GM19324 (cell line): ENCODE data around the gene KRT79.
"Not testable (repeated sequence)": the region's sequence is repeated elsewhere in the genome, so short reads cannot be mapped to it uniquely, and the experiment has no call there.

ENCODE experiments used
- ATAC-seq: cut with Tn5 transposase; IDR thresholded peaks from one replicate; pipeline ENCODE4 v1.9.1; 2021; ENCODE audit warnings: mild to moderate bottlenecking, moderate library complexity; ENCODE audit not compliant: unreplicated experiment, low FRiP score

The KRT79 gene

DNA sequence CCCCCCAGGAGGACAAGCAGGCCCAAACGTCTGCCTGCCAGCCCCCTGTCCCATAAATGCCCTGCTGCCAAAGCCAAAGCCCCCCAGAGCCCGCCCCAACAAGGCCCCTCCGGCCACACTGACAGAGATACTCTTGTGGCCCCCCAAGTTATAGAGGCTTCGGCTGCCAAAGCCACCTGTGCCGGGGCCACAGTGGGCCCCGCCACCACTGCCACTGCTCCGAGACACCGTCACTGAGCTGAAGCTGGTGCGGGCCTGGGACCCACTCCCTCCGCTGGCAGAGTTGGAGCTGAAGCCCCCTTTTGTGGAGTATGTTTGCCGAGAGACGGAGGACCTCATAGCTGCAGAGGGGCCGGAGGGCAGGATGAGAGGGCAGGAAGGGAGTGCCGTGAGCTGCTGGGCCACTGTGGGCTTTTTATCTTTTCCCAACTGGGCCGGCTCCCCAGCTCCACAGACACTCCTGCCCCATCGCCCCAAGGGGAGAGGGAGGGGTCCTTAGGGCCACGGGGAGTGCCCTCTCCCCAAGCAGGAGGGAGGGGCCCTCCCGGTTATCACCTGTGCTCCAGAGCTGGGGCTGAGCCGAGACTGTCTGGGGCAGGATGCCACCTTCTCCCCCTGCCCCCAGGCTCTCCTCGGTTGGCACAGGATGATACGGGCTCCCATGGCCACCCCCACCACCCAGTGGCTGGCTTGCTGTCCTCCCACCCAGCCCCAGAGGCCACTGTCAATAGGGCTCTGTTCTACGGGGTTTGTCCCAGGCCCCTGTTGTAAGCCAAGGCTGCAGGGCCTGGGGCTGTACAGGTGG lies at the start of gene KRT79:
TSS of gene KRT79 (minus strand) at position 390 of the 805 bp plus-strand sequence. CDS start at position 339, 51 bp downstream.
- no peak for ATAC-seq

DNA sequence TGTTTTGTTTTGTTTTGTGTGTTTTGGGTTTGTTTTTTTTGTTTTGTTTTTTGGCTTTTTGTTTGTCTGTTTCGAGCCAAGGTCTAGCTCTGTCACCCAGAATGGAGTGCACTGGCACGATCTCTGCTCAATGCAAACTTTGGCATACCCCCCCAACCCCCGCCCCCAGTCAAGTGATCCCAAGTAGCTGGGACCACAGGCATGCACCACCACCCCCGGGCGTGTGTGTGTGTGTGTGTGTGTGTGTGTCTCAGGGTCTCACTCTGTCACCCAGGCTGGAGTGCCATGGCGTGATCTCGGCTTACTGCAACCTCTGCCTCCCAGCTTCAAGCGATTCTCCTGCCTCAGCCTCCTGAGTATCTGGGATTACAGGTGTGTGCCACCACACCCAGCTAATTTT lies 46.4 kb upstream of the KRT79 start:
- ATAC-seq, result not testable (repeated sequence)

DNA sequence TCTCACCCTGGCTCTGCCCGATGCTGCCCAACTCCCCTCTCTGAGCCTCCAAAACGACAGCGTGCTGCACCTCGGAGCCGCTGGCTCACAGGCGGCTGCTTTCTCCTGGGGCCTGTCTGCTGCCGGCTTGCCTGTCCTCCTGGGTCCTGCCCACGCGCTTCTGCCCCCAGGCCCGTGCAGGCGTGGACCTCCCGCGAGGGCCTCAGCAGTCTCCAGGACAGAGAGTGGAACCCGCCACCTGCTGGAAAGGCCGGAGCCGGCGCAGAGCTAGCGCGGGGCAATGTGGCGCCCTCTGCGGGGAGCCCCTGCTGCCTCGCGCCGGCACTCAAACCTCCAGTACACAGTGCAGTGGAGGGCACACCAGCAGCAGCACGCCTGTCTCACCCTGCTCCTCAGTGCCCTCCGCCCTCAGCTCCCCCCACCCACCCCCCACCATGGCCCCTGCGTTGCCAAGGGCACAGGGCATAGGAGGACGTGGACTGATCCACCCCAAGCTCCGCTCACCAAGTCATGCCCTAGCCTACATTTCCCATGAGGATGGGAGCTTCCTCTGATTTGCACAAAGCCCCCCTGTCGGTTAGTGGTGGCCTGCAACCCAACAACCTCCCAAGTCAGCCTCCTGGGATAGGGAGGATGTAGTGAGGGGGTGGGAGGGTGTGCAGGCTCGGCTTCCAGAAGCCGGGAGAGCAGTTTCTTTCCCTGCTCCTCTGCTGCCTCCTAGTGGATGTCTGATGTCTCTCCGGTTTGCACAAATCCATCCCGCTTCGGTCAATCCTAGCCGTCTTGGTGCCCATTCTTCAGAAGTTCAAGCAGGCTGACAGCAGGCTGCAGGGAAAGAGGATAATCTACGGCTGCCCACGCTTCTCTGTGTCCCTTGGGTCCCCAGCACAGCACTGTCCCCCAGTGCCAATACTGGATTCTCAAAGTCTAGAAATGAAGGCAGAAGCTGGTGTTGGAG lies 45.6 kb upstream of the KRT79 start:
- peak; percentile 42 for ATAC-seq

DNA sequence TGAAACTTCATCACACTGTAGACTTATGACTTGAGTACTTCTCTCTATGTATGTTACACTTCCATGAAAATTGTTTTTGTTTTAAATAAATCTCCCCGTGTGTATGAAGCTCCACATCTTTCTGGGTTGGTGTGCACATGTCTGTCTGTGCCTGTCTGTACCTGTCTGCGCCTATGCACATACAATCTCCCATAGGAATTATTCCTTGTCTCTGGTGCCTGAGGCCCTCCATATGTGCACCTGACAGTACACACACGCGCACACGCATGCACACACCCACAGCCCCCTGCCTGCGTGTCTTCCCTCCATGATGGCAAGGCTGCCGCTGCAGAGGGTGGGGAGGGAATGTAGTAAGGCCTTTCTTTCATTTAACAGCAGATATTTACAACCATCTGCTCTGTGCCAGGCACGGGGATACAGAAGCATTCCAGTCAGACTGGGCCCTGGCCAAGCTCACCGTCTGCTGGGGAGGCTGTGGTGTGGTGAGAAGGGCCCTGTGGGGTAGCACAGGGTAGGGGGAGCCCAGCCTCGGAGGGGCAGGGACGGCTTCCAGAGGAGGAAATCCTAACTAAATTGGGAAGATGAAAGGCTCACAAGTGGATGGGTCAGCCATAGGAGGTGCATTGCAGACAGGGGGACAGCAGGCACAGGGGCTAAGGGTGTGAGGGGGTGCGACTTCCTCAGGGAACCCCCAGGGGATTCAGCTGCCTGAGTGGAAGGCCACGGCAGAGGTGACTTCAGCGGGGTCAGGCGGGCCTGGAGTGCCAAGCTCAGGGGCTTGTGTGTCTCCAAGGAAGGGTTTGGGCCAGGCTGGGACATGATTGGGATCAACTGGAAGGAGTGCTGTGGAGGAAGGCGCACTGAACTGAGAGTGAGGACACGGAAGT lies 44.6 kb upstream of the KRT79 start:
- no peak for ATAC-seq

DNA sequence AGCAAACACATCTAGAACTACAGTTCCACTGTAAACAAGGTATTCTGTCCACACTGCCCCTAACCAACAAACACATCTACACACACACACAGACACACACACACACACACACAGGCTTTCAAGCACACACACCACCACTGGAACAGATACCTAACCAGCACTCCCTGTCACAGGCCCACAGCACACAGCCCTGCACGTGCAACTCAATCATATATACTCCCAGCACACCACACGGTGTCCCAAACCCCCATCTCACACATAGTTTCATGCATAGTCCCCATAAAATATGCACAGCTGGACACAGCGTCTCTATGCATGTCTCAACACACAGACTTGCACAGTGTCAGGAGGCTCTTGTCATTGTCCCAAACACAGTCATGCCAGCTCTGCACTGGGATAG lies 43.1 kb upstream of the KRT79 start:
- ATAC-seq, result no peak

DNA sequence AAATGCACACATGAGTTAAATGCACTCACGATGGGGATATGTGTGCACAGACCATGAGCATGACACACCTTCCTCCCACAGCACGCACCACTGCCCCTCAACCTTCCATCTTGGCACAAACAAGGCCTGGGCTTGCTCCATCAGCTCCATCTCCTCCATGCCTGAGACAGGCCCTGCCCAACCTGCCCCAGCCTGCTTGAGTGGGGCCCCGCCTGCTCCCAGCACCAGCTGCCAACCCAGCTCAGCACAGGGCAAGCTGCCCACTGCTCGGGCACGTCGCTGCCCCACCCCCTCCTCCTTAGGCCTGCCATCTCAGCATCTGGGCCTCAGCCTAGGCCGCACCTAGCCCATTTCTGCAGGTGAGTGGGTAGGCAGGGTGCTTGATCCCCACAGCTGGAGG lies 42.3 kb upstream of the KRT79 start:
- no peak for ATAC-seq

DNA sequence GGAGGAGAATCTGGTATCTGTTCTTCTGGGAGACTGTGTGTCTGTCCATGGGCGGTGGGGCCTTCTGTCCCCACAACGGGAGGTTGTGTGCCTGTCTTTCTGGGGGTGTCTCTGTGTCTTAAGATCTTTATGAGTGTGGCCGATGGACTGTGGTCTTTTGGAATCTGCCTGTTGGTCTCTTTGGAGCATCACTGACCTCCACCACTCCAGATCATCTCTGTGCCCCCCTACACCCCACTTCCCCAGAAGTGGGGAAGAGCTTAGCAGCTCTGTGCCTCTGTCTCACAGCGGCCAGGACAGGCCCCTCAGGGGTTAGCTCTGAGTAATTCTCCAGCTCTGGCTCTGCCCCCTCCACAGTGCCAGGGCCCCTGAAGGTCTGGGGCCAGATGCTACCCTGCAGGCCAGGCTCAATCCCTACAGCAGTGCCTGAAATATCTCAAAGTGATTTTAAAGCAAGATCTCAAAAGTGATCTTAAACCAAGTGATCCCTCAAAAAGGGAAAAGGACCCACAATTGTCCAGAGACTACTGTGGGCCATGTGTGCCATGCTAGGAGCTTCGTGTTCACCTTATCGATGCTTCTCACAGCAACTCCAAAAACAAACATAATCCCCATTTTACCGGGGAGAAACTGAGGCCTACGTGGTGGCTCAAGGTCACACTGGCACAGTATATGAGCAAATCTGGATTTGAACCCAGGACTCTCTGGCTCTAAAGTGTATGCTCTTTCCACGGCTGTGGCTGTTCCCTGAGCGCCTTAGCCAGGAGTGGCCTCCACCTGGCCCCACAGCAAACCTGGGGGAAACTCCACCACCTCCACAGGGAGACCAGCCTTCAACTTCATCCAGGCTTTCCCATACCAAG lies 40.7 kb upstream of the KRT79 start:
- no peak for ATAC-seq

DNA sequence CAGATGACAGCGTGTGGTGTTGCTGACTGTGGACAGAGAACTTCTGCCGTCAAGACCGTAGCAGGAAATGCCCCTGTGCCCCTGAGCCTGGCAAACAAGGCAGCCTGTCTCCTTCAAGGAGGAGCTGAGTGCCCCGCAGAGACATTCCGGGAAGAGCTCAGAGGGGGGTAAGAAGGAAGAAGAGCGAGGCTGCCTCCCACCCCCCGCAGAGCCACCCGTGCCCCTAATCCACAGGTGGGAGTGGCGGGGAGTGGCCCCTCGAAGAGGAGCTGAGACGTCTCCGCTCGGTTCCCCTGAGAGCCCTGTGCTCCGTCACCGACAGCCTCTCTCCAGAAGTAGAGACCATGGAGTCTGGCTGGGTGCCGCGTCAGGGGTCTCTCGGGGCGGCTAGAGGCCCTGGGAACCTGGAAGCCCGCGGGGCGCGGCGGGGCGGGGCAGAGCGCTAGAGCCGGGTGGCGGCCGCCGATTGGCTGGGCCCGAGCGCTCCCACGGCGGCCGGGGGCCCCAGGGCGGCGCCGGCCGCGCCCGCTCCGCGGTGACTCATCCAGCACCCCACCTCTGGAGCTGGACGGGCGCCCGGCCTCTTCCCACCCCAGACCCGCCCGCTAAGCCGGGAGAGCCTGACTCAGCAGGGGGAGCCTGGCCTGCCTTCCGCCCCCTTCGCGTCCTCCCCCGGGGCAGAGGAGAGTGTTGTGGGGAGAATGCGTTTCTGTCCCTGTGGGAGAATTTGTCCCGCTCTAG lies 39.9 kb upstream of the KRT79 start:
- ATAC-seq, result no peak

DNA sequence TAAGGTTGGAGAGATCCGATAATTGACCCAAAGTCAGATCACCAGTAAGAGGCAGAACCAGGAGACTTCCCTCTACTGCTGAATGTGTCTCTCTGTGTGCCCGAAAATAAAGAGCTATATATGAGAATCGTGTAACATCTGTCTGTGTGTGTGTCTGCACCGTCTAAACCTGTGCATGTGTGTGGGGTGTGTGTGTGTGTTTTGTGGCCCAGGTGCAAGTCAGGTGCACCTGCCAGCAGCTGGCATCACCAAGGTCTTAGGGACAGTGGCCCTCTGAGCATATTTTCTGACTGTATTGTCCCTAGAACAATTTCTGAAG lies 39.4 kb upstream of the KRT79 start:
- ATAC-seq, result no peak

DNA sequence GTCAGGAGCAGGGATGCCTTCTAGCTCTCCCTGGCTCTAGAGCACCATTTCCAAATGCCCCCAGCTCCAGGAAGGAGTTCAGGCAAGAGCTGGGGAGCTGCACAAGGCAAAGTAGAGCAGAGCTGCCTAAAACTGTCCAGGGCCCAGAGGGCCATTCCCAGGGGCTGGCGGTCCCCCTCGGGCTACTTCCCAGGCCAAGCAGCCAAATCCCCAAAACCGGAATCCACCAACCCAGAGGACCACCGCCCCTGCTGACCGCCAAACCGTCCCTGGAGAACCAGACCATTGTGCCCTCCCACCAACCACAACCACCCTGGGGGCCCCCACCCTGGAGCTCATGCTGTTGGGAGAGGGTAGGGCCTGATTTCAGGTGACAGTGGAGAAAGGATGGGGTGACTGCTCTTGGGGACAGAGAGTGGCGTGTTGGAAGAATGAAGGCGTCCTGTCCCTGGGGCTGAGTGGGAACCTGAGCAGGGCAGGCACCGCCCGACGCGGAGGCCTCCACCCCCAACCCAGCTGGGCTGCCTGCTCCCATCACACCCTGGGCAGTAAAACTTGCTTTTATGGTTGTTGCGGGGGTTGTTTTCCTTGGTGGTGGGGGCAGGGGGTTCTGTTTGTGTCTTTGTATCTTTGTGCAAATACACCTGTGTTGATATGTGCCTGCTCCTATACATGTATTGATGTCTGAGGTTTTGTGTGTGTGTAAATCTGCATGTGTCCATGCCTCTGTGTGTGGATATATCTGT lies 38.7 kb upstream of the KRT79 start:
- ATAC-seq, result no peak

DNA sequence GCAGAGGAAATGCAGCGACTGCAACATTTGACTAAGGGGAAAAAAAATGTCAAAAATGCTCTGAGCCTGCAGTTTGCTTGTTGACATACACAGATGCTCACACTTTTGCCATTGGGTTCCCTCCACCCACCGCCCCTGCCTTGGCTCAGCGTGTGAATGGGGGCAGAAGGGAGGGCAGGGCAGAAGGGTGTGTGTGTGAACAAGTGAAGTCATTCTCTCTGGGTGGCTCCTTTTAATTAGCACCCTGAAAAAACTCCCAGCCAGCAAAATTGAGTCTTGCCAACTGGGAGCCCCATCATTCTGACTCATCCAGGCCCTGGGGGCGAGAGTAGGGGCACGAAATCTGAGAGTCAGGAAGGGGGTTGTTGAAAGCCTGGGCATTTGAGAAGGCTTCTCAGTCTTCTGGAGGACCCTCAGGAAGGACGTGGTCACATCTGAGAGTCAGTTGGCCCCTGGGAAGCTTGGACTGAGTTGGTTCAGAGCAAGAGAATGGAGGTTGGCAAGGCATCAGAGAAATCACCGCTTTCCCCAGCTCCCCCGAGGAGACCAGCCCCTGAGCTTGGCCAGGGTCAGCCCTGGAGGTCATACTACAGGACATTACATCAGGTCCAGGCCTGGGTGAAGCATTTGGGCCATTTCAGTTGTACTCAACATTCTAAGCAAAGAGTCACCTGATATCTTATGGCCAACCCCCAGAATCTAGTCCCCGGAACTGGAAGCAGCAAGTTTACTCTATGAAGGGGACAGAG lies 37.4 kb upstream of the KRT79 start:
- no peak for ATAC-seq

DNA sequence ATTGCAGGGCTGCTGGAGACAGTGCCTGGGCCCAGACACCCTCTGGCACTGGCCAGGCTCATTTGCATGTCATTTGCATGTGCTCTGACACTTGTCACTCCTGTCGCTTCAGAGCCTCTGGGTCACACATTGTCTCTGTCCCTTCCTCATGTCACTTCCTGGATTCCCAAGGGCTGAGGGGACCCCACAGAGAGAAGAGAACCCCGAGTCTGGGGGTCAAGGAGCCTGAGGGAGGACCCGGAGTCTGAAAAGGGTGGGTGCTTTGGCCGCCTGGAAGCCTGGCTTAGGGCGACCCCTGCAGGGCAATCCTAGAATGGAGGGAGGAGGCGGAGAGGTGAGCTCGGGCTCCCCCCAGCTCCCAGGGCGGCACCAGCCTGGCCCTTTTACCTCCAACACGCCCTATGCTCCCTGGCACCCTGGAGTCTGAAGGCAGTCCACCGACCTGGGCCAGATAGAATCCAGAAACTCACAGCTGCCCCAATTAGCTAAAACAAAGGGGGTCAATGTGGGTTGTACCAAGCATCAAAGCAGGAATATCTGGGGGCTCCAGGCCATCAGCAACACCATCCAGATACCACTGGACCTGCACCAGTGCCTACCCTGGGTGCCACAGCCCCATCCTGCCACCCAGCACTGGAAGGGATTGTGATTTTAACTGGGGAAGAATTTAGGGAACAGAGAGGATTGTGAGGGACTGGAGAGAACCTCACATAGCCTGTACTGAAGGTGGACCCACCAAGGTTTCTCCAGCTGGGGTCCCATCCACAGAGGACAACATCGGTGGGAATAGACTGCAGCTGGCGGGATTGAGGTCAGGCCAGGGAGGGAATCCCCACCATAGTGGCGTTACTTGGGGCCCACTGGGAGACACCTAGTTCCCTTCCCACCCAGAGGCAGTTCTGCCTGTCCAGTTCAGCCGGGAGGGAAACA lies 36.5 kb upstream of the KRT79 start:
- ATAC-seq, result peak; percentile 75

DNA sequence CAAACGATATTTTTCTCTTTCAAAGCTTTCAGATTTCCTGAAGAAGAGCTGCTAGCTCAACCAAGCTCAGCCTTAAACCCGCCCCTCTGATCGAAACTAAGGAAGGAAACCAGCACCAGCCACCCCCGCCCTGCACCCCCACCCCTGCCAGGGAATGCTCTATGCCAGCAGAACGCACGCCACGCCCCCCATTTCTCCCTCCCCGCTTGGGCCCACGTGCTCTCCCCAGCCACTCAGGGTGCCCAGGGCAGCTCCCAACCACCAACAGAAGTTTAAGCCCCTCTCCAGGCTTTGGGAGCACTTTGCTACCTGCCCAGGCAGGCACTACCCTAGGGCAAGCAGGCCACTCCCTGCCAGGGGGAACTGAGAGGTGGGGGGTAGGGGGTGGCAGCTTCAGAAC lies 33.5 kb upstream of the KRT79 start:
- ATAC-seq, result no peak

DNA sequence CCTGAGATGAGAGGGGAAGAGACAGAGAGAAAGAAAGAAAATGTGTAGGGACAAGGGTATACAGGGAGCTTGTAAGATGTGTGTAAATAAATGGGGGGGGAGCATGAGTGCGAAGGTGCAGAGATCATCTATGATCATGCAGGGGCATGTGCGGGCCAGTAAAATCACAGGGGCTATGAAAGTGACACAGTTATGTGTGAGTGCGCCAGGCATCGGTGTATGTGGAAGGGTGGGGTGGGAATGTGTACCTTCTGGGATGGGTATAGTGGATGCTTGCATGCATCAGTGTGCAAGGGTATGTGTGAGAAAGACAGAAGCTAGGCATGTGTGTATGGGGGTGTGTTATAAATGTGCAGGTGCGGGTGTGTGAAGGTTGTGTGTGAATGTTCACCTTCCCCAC lies 33.0 kb upstream of the KRT79 start:
- no peak for ATAC-seq

DNA sequence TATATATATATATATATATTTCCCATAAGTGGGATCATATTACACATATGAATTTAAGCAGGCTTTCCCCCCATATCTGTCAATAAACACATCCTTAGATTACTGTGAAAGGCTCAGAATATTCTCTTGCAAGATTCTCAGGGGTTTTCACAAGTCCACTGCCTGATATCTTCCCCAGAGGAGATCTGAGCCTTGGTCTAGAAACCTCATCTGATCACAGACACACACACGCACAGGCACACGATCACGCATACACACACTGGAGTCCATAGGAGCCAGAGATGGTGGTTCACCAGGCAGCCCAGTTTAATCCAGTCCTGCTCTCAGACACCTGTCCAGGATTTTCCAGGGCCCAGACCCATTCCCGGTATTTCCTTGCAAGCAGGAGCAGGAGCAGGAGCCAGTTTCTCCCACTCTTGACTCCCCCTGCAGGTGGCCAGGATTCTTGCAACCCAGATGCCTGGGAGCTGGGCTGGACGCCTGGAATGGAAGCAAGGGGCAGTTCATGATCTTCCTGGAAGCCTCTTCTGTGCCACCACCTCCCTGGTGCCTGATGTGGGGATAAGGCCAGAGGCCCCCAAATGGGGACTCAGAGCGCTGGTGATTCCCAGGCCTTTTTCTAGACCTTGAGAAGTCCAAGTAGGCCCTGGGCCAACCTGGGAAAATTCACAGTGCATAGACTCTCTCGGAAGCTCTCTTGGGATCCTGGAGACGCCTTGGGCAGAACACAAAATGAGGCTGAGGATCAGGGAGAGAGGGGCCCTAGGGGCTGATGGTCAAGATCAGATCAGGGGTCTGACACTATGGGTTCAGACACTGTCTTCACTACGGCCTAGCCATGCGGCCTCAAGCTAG lies 31.2 kb upstream of the KRT79 start:
- ATAC-seq, result no peak

DNA sequence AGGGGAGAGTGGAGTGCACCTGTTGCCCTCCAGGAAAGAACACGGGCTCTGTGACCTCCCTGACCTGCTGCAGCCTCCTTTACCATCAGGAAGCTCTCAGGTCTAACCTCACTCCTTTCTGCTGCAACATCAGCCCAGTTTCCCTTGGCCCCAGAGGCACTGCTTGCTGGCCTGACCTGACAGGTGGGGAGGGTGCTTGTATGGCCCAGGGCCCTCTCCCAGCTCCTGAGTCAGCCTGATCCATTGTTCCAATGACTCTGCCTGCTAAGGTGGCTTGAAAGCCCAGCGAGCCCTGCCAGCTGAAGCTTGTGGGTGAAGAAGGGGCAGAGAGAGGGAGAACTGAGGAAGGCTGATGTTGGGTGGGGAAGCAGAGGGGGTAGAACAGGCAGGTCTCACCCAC lies 27.9 kb upstream of the KRT79 start:
- no peak for ATAC-seq
